ENCODE measurements around the gene ABCG2. TPM values are rescaled to one million over a fixed set of nuclear protein-coding genes. Genes with fewer than 3 reads are reported as not detected.

Gene ABCG2
- total RNA-seq, 1 experiment from 2014 or later = 0.44 TPM

GRCh38 chr4:88097781-88098180 lies 60.7 kb downstream of the ABCG2 start:
- Histone ChIP-seq H3K4me3 (replicated peaks in 1 of 2; ENCODE audit: low read depth in 1 of 2, low read length in 2 of 2) (no peak overlapping the region), H3K27ac (ENCODE audit: low read depth, low read length) (no peak overlapping the region), H3K9ac (ENCODE audit: low read length) (no peak overlapping the region), H3K27me3 (ENCODE audit: insufficient read depth, low read length) (no peaks in the 10 kb centered on the region), H3K36me3 (ENCODE audit: control insufficient read depth in 1 of 2, insufficient read depth in 2 of 2, low read length in 2 of 2) (no peaks in the 10 kb centered on the region), H3K79me2 (ENCODE audit: insufficient read depth, low read length) (no peaks in the 10 kb centered on the region), H3K4me1 (ENCODE audit: control insufficient read depth in 1 of 2, insufficient read depth in 2 of 2, low read length in 2 of 2) (no peaks in the 10 kb centered on the region), H3K4me2 (ENCODE audit: low read length) (no peak overlapping the region), H3K9me3 (ENCODE audit: control insufficient read depth in 1 of 2, insufficient read depth in 1 of 2, low read depth in 1 of 2, low read length in 2 of 2) (no peaks in the 10 kb centered on the region), H4K20me1 (ENCODE audit: insufficient read depth) (no peaks in the 10 kb centered on the region), H3K9me2 (ENCODE audit: insufficient read depth) (no peaks in the 10 kb centered on the region), H2AFZ (ENCODE audit: low read depth, low read length, poor library complexity, severe bottlenecking) (no peak overlapping the region)
- ChIA-PET CTCF (no interaction called here), RAD21 (ENCODE audit: low non-redundant PET in 1 of 2, low total read pairs in 2 of 2, uncharacterized antibody in 2 of 2, unreplicated experiment in 2 of 2) (no interaction called here), POLR2A (no interaction called here)
- no peak for TF ChIP-seq MAX (IDR thresholded peaks at IDR 0.05)
- no peak for TF ChIP-seq CBX3 (IDR thresholded peaks at IDR 0.05; ENCODE audit: low read depth)
- no peak for TF ChIP-seq SIN3A (IDR thresholded peaks at IDR 0.05; ENCODE audit: low read depth)
- no peak for TF ChIP-seq EZH2phosphoT487 (IDR thresholded peaks at IDR 0.05; ENCODE audit: borderline replicate concordance)
- no peak for TF ChIP-seq ZNF274 (IDR thresholded peaks at IDR 0.05; ENCODE audit: low read depth, low read length)
- no peak for TF ChIP-seq EZH2 (IDR thresholded peaks at IDR 0.05)
- no peak for TF ChIP-seq POLR2A (IDR thresholded peaks at IDR 0.05; ENCODE audit: borderline replicate concordance, extremely low read depth, insufficient read depth, insufficient read length)
- TF ChIP-seq CEBPB (IDR thresholded peaks at IDR 0.05; ENCODE audit: low read depth) = no peak
- TF ChIP-seq TCF7L2 (IDR thresholded peaks at IDR 0.05; ENCODE audit: borderline replicate concordance, extremely low read depth, insufficient read depth, insufficient read length) = no peak
- TF ChIP-seq YY1 (IDR thresholded peaks at IDR 0.05; ENCODE audit: extremely low read depth, insufficient replicate concordance, low read depth, low read length) = no peak
- no peak for TF ChIP-seq POLR2AphosphoS5 (IDR thresholded peaks at IDR 0.05; ENCODE audit: low read depth, low read length)
- no peak for TF ChIP-seq SRF (IDR thresholded peaks at IDR 0.05; ENCODE audit: low read depth)
- TF ChIP-seq ATF3 (IDR thresholded peaks at IDR 0.05) = no peak
- TF ChIP-seq, protein P1, sequence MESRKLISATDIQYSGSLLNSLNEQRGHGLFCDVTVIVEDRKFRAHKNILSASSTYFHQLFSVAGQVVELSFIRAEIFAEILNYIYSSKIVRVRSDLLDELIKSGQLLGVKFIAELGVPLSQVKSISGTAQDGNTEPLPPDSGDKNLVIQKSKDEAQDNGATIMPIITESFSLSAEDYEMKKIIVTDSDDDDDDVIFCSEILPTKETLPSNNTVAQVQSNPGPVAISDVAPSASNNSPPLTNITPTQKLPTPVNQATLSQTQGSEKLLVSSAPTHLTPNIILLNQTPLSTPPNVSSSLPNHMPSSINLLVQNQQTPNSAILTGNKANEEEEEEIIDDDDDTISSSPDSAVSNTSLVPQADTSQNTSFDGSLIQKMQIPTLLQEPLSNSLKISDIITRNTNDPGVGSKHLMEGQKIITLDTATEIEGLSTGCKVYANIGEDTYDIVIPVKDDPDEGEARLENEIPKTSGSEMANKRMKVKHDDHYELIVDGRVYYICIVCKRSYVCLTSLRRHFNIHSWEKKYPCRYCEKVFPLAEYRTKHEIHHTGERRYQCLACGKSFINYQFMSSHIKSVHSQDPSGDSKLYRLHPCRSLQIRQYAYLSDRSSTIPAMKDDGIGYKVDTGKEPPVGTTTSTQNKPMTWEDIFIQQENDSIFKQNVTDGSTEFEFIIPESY (IDR thresholded peaks at IDR 0.05; ENCODE audit: extremely low read depth, insufficient replicate concordance, low read length) = no peak
- TF ChIP-seq, protein P2, sequence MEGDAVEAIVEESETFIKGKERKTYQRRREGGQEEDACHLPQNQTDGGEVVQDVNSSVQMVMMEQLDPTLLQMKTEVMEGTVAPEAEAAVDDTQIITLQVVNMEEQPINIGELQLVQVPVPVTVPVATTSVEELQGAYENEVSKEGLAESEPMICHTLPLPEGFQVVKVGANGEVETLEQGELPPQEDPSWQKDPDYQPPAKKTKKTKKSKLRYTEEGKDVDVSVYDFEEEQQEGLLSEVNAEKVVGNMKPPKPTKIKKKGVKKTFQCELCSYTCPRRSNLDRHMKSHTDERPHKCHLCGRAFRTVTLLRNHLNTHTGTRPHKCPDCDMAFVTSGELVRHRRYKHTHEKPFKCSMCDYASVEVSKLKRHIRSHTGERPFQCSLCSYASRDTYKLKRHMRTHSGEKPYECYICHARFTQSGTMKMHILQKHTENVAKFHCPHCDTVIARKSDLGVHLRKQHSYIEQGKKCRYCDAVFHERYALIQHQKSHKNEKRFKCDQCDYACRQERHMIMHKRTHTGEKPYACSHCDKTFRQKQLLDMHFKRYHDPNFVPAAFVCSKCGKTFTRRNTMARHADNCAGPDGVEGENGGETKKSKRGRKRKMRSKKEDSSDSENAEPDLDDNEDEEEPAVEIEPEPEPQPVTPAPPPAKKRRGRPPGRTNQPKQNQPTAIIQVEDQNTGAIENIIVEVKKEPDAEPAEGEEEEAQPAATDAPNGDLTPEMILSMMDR (IDR thresholded peaks at IDR 0.05 in 2 of 3, conservative IDR thresholded peaks at IDR 0.05 in 1 of 3; ENCODE audit: borderline replicate concordance in 1 of 3, insufficient read depth in 1 of 3, low read depth in 2 of 3, low read length in 2 of 3) = no peak
- TF ChIP-seq ZFX (IDR thresholded peaks at IDR 0.05) = no peak
- no peak for TF ChIP-seq ELF1 (IDR thresholded peaks at IDR 0.05; ENCODE audit: borderline replicate concordance, low read depth)
- no TSS peak for BruUV-seq (replicated peaks)
- intact Hi-C loops (cut with micrococcal nuclease) = no loop called here
- ATAC-seq (no peak), DNase-seq (ENCODE audit: low read depth, low spot score) (no peak)
